HG02852 (cell line): Measurements from ENCODE around the gene HMGB2.

ENCODE experiments used
- ATAC-seq: cut with Tn5 transposase; IDR thresholded peaks from one replicate; pipeline ENCODE4 v1.9.1; 2021; ENCODE audit warnings: mild to moderate bottlenecking, moderate library complexity; ENCODE audit not compliant: unreplicated experiment

Gene HMGB2

DNA sequence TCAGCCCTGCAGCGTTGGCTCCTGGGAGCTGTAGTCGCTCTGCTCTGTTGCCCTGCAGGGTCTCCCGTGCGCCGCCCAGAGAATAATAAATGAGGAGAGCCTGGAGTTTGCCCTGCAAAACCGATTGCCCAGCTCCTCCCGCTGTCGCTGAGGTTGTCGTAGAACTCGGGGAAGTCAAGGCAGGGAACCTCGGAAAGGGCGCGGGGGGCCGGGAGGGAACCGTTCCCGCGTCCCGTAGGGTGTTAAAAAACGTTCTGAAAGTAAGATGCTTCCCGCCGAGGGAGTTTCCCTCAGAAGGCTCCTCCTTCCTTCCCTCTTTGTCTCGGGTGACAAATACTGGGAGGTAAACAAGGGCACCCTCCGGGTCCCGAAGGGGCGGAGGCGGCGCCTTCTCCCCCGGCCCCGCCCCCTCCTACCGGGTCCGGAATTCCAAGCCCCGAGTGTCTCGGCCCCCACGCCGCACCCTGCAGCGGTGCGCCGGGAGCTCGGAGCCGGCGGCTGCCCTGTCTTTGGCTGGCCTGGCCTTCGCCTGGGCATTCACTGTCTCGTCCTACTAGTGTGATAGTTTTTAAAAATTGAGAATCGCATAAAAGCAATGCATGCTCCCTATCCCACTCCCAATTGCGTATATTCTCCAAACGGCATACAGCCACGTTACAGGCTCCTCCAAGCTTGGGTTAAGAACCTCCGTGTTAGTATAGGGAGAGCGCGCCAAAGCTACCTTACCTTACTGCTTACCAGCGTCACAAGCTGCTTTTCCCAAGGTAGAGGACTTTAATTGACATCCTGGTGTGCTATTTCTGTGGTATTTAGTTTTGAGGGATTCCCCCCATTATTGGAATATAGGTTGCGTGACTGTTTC, 964 bp upstream of the HMGB2 start:
- peak; percentile 32 for ATAC-seq

DNA sequence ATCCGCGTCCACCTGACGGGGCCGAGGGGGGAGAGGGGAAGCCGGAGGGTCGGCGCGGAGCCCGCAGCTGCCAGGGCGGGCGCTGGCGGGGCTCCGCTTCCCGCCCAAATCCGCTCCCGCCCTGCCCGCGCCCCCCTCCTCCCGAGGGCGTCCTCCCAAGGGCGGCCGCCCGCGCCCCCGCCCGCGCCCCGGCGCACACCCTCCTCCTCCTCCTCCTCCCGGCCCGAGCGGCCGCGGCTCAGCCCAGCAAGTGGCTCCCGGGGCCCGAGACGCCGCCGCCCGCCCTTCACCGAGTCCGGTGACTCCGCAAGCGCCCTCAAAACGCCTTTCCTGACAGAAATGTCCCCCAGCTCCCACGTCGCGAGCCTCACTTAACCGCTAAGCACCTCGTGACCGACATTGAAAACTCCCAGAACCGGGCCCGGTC, 487 bp downstream of the HMGB2 start:
- ATAC-seq: peak; percentile 1

DNA sequence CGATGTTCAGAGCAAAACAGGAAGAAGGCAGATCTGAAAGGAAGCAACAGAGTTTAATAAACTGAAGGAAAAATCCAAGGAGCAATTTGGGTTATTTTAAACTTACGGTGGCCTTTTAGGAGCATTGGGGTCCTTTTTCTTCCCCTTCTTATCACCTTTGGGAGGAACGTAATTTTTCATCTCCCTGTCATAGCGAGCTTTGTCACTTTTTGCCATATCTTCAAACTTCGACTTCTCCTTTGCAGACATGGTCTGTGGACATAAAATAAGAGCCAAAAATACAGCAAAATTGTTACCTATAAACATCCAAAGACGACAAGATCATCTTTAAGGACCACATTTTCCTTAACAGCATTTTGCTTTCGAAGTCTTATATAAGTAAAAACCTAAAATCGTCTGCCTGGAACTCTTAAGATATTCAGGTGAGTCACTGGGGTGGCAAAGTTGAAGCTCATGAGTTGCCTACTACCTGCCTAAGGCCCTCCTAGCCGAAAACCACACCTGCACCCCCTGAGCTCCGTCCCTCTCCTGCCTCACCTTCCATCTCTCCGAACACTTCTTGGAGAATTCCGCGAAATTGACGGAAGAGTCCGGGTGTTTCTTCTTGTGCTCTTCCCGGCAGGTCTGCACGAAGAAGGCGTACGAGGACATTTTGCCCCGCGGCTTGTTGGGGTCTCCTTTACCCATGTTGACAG, 1.0 kb downstream of the HMGB2 start:
- ATAC-seq: no peak

DNA sequence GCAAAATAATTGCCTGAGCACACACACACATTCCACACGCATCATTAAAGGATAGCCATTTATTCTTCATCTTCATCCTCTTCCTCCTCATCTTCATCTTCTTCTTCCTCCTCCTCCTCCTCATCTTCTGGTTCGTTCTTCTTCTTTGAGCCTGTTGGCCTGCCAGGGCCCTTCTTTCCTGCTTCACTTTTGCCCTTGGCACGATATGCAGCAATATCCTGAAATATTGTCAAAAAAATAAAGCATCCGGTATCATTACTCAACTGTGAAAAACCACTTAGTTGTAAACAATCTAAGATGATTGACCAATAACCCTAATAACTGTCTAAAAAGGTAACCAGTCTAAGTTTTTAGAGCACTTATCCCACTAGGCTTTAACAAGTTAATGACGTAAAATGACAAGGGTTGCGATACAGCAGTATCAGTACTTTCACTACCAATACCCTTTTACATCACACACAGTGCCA, 2.1 kb downstream of the HMGB2 start:
- no peak for ATAC-seq

DNA sequence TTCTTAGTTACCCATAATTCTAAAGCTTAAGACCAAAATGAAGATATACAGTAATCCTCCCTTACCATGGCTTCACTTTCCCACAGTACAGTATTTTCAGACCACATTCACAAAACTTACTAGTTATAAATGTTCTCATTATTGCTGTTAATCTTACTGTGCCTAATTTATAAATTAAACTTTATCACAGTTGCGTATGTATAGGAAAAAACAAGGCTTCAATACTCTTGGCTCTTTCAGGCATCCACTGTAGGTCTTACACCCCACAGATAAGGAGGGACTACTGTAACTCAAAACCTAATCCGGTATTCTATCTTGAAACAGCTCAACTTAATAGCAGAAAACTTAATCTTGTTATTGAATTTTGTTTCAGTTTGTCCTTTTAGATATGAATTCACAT, 3.6 kb downstream of the HMGB2 start:
- no peak for ATAC-seq

DNA sequence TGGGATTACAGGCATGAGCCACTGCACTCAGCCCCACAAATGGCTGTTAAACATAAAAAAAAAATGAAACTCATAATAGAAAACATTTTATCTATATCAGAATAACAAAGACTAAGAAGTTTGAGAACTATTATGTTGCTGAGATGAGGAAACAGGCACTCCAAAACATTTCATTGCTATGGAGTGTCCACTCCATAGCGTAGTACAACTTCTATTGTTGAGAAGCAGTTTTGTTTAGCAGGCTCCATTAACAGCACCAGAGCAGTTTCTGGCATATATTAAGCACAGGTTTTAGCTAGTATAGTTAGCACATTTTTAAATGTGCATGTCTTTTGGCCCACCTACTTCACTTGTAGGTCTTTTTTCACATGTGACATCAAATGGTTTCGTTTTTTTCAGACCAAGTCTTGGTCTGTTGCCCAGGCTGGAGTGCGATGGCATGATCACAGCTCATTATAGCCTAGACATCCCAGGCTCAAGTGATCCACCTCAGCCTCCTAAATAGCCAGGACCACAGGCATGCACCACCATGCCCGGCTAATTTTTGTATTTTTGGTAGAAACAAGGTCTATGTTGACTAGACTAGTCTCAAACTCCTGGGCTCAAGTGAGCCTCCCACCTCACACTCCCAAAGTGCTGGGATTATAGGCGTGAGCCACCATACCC, 5.8 kb downstream of the HMGB2 start:
- ATAC-seq: no peak

DNA sequence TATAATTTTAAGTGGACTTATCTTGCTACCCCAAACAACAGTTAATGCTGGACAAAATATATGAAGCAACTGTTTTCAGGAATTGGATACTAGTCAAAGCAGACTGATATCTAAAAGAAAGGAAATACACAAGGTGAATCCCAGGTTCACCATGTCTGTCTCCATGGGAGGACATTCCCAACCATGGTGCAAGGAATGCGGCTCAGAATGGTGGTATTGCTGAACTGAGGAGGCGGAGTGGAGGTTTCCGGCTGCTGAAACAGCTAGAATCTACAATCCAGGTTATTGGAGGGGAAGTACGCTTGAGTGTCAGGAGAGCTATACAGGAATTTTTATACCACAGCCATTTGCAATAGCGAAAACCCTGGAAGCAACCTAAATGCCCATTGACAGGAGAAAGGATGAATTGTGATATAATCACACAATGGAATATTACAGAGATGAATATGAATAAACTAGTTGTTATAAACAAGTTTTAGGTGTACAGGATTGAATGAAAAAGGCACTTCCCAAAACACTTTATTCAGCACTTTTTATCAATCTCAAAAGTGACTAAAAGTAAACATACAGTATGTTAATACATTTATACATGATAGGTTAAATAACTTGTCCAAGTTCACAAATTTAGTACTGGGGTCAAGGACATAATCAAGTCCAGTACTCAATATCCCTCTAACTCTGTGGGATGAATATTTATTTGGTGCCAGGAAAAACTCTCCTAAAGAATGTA, 9.0 kb downstream of the HMGB2 start:
- ATAC-seq: no peak

DNA sequence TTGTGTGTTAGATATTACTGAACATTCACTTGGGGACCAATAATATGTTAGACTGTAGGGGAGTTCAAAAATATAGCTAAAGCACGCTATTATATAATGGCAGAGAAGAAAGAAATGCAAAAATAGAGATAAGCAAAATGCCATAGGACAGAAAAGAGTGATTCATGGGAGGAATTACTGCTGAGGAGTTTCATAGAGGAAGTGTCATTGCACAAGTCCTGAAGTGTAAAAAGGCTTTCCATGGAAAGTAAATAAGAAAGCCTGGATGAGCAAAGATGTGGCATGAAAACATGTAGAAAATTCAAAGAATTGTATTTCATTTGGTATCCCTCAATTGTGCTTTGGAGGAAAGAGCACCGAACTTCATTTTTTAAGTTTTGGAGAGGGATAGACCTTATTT, 14.5 kb downstream of the HMGB2 start:
- ATAC-seq: no peak

DNA sequence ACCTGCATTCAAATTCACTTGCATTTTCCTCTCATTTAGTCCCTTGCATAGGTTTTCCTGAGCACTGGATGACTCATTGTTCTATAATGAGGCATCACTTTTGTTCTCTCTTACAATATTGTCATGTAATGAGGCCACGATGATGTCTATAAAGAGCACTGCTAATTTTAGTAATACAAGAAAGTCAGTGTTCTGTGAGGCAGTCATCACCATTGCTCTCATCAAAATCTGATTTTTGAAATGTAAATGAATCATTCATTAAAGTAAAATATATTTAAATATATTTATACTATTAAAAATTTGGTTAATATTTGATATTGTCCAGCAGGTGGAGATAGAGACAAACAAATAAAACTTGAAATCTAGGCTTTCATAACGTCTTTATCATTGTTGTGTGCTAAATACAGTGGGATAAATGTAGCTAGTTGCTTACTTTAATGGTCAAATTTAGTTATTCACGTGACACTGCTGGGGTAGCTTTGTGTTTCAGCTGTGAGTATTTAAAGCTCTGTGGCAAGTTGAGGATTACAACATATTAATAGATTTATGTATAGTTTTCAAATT, 15.4 kb downstream of the HMGB2 start:
- peak; percentile 54 for ATAC-seq

DNA sequence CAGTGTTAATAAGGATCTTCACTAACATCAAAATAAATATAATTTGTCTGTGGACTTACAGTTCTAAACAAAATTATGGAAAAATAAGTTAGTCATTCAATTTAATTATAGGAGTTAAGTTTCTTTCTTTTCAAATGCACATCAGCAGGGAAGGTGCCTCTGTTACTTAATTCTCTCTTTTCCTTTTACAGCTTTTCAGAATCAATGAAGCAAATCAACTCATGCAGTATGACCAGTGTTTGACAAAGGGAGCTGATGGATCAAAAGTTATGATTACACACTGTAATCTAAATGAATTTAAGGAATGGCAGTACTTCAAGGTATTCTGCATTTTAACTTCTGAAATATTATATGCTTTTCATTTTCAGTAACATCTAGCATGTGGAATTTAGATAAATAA, 15.9 kb downstream of the HMGB2 start:
- no peak for ATAC-seq

DNA sequence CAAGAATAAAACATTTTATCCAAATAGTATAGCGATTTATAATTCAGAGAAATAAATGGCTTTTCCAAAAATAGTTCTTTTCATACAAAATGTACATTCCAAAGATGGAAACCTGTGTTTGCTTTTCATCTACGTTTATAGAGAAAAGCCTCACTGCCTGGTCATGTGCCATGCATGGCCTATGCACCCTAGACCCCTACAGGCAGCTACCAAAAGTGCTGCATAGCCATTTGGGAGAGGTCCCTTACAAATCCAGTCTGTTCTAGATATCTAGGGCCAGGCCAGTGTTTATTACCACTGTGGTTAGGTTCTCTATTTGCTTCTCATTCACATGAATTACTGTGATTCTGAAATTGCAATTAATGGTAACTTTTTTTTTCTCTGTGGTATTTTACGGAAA, 17.2 kb downstream of the HMGB2 start:
- ATAC-seq: no peak

DNA sequence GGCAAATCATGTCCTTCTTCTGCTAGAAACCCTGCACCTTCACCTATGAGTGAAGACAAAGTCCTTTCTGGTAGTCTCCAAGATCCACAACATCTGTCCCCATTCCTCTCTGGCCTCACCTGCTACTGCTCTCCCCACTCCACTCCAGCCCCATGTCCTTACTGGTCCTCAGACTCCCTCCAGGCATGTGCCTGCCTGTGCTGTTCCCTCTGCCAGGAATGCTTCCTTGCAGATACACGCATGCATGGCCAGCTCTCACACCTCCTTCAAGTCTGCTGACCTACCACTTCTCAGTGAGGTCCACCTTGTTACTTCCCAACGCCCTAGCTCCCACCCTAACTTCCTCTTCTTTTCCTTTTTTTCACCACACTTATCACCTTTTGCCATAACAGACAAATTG, 18.1 kb downstream of the HMGB2 start:
- ATAC-seq: no peak

DNA sequence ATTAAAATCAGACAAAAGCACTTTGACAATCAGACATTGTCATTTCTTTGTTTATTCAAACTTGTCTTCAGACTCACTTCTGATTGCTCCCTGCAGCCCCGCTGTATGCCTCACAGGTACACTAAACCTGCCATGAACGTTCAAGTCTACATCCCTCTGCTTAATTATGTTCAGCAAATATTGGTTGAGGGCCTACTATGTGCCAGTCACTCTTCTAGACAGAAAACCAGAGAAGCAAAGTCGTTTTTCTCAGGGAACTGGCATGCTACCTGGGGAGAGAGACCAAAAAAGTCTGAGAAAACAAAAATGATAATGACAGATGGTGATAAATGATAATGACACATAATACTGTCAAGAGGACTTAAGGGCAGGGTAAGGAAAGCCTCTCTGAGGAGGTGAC, 19.4 kb downstream of the HMGB2 start:
- no peak for ATAC-seq

DNA sequence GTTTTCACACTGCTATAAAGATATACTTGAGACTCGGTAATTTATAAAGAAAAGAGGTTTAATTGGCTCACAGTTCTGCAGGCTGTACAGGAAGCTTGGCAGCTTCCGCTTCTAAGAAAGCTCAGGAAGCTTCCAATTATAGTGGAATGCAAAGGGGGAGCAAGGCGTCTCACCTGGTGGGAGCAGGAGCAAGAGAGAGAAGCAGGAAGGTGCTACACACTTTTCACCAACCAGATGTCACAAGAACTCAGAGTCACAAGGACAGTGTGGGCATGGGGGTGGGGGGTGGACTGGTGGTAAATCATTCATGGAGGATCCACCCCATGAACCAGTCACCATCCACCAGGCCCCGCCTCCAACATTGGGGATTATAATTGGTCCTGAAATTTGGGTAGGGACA, 22.8 kb downstream of the HMGB2 start:
- ATAC-seq: no peak

DNA sequence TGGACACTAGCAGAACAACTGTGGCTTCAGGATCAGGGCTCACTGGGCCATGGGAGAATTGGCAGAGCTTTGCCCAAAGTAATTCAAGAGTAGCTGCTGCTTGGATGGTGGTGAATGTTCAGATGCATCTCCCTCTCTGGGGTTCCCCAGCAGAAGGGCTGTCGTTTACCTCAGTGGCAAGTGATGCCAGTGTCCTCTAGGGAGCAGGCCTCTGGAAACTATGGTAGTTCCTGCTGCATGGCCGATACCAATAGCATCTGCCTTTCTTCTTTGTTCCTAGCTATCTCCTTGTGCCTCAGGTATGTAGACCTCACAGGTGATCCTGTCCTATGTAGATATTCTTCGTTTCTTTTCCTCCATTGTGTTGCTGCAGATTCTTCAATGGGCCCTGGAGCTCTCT, 26.4 kb downstream of the HMGB2 start:
- no peak for ATAC-seq

DNA sequence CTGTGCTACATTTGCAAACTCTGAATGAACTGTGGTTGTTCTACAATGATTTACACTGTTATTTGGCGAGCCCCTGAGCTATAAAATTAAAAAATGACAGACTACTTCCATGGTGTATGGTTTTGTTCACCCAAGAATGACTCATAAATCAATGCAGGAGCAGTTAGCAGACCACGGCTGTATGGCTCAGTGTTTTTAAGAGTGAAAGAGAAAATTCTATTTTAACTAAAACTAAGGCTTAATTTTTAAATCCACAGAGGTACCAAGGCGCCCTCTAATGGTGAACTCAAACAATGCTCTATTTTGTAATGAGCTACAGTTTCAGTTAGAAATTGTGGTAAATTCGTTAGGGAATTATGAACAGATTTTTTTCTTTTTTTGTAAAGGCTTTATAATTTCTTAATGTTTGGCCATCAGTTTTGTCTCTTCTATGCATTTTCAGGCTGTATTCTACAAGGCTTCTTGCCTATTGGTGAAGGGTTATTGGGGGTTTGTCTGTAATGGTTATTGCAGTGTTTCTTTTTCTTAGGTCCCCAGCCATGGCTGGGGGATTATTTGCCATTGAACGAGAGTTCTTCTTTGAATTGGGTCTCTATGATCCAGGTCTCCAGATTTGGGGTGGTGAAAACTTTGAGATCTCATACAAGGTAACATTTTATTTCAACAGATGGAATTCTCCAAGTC, 32.5 kb downstream of the HMGB2 start:
- no peak for ATAC-seq

DNA sequence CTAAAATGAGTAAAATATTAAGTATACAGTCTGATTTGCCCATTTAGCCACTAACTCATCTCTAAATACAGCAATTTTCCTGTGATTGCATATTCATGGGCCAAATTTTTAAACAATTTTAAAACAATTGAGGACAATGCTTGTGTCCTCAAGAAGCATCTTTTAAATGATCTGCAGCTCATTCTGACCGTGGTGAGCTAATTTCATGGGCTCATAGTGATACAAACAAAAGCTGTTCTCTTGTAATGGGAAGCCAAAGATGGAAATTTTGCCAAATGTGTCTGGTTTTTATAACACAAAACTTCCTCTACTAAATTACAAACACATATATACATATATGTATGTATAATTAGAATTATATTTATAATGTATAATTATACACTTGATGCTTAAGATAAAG, 39.7 kb downstream of the HMGB2 start:
- no peak for ATAC-seq

DNA sequence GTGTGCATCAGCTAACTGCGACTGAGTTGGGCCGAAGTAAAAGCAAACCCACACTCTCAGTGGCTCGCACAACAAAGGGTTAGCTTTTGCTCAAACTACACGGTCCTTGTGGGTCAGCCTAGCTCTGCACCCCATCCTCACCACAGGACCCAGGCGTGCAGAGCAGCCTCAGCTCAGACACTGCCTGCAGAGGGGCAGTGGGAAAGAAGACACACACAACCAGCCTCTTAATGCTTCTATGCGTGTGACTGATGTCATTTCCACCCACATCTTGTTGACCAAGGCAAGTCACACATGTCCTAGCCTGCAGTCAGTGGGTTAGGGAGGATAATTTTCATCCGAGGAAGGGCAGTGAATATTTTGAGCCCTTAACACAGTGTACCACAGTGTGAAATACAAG, 40.5 kb downstream of the HMGB2 start:
- no peak for ATAC-seq

DNA sequence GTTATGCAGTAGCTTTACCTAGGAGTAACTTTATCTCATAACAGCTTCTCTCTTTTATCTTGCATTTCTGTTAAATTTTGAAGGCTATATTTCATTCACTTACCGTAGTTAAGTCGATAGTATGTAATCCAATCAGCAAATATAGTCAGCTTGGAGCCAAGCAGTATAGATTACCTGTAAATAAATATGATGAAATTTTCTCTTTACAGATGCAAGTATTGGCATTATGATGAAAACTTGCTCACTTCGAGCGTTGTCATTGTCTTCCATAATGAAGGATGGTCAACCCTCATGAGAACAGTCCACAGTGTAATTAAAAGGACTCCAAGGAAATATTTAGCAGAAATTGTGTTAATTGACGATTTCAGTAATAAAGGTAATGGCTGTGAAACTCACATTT, 42.3 kb downstream of the HMGB2 start:
- ATAC-seq: no peak

DNA sequence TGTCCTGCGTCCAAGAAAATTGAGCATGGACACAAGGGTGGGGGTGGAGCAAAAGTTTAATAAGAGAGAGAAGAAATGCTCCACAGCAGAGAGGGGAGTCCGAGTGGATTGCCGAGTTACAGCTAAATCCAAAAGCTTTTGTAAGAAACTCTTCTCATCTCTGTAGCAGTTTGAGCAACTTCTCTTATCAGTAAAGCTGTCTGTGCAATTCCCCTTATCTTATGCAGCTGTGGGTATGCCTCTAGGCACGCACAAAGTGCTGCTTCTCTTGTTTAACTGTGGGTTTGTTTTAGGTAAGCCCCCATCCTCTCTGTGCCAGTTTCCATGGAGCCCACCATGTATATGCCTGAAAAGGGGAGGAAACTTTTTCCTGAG, 44.8 kb downstream of the HMGB2 start:
- peak; percentile 32 for ATAC-seq
